ENCODE data around the gene MCRIP2.

The MCRIP2 gene

GRCh38 chr16:679814-680624, 38.4 kb downstream of the MCRIP2 start, which contains the start of gene STUB1:
Gene STUB1, plus strand, starts transcription at chr16:680410. Its CDS starts 116 bp downstream, at chr16:680526.
- H3K4me3 ChIP-seq, result peak within 1 kb of the TSS; percentile 75 to 98 (median 90)
- H3K9me3 ChIP-seq (replicated peaks in 1 of 11), result no peaks in the 10 kb centered on the region
- H3K9ac ChIP-seq, result peak within 1 kb of the TSS; percentile 87 to 96 (median 91)
- H3K27me3 ChIP-seq, result peaks cover 7 to 17% (median 8%) of the 10 kb centered on the region in 11 experiments
- peak within 1 kb of the TSS; percentile 95 to 99 (median 99) for H3K4me2 ChIP-seq
- H3K4me1 ChIP-seq, result peaks cover 39 to 53% (median 47%) of the 10 kb centered on the region in 10 experiments
- TF ChIP-seq Cebpa-rat (IDR thresholded peaks at IDR 0.05), result no peak
- peak within 1 kb of the TSS; percentile 69 to 91 (median 82) for H3K27ac ChIP-seq
- peaks cover 22 to 29% (median 26%) of the 10 kb centered on the region in 11 experiments for H3K36me3 ChIP-seq
- peaks cover 30 to 80% (median 62%) of the 10 kb centered on the region in 11 experiments; a peak in 21 of 22 replicates for H4K20me1 ChIP-seq

- Histone ChIP-seq H3K4me1 (peaks cover 42 to 53% (median 50%) of the 10 kb centered on the region in 10 experiments), H3K36me3 (peaks cover 23 to 34% (median 27%) of the 10 kb centered on the region in 11 experiments), H3K4me3 (peak overlapping the region; percentile 75 to 98 (median 90)), H3K9ac (peak overlapping the region; percentile 87 to 96 (median 91)), H3K27me3 (peaks cover under 1 to 11% (median 2%) of the 10 kb centered on the region in 11 experiments; a peak in 20 of 22 replicates), H3K27ac (peak overlapping the region; percentile 69 to 91 (median 82)), H3K9me3 (replicated peaks in 1 of 11) (no peaks in the 10 kb centered on the region), H3K4me2 (peak overlapping the region; percentile 95 to 99 (median 99)), H4K20me1 (peaks cover 26 to 78% (median 56%) of the 10 kb centered on the region in 11 experiments; a peak in 21 of 22 replicates)
- TF ChIP-seq Cebpa-rat (IDR thresholded peaks at IDR 0.05), result no peak
Measured at GRCh38 chr16:680625-680945, 39.0 kb downstream of the MCRIP2 start.

DNA sequence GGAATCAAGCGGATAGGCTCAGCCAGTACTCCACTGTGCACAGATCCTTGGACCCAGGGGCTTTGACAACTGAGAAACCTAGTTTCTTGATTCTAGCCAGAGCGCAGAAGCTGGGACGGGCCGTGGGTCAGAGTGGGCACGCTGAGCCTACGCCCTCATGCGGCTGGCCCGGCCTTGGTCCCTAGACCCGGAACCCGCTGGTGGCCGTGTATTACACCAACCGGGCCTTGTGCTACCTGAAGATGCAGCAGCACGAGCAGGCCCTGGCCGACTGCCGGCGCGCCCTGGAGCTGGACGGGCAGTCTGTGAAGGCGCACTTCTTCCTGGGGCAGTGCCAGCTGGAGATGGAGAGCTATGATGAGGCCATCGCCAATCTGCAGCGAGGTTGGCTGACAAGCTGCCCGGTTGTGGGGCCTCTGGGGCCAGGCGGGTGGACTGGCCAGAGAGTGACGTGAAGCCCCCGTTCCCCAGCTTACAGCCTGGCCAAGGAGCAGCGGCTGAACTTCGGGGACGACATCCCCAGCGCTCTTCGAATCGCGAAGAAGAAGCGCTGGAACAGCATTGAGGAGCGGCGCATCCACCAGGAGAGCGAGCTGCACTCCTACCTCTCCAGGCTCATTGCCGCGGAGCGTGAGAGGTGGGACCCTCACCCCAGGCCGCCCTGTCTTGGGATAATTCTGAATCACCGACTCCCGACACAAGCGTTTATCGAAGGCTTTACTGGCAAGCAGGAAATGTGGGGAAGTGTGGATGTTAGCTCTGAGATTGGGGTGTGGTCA, 39.5 kb downstream of the MCRIP2 start:
- Histone ChIP-seq H3K27ac (peak overlapping the region; percentile 69 to 91 (median 82); a peak in 21 of 22 replicates), H3K4me3 (peak overlapping the region; percentile 75 to 98 (median 90)), H3K9me3 (replicated peaks in 1 of 11) (no peaks in the 10 kb centered on the region), H3K36me3 (peaks cover 23 to 39% (median 27%) of the 10 kb centered on the region in 11 experiments), H4K20me1 (peaks cover 26 to 74% (median 54%) of the 10 kb centered on the region in 11 experiments; a peak in 21 of 22 replicates), H3K9ac (peak overlapping the region; percentile 87 to 96 (median 91)), H3K4me1 (peaks cover 42 to 57% (median 51%) of the 10 kb centered on the region in 10 experiments), H3K4me2 (peak overlapping the region; percentile 95 to 99 (median 99)), H3K27me3 (peaks cover 0 to 6% (median 0%) of the 10 kb centered on the region in 11 experiments; a peak in 5 of 22 replicates)
- TF ChIP-seq Cebpa-rat (IDR thresholded peaks at IDR 0.05), result no peak

- Histone ChIP-seq H4K20me1 (peaks cover 26 to 70% (median 47%) of the 10 kb centered on the region in 11 experiments; a peak in 21 of 22 replicates), H3K9ac (peak overlapping the region; percentile 87 to 96 (median 91); a peak in 21 of 22 replicates), H3K4me1 (peaks cover 42 to 64% (median 52%) of the 10 kb centered on the region in 10 experiments), H3K4me3 (peak overlapping the region; percentile 75 to 98 (median 90)), H3K27me3 (no peaks in the 10 kb centered on the region; a peak in 2 of 22 replicates), H3K9me3 (replicated peaks in 1 of 11) (no peaks in the 10 kb centered on the region), H3K4me2 (peak overlapping the region; percentile 95 to 99 (median 99)), H3K27ac (peak overlapping the region in 2 of 11 experiments; percentile 82; a peak in 4 of 22 replicates), H3K36me3 (peaks cover 28 to 47% (median 33%) of the 10 kb centered on the region in 11 experiments)
- TF ChIP-seq Cebpa-rat (IDR thresholded peaks at IDR 0.05), result no peak
Measured at GRCh38 chr16:681746-682427, 40.3 kb downstream of the MCRIP2 start.

GRCh38 chr16:682493-683395, 41.1 kb downstream of the MCRIP2 start:
- Histone ChIP-seq H4K20me1 (peaks cover 26 to 68% (median 46%) of the 10 kb centered on the region in 11 experiments; a peak in 21 of 22 replicates), H3K27me3 (no peaks in the 10 kb centered on the region), H3K9me3 (replicated peaks in 1 of 11) (no peaks in the 10 kb centered on the region), H3K4me3 (peak overlapping the region; percentile 64 to 98 (median 81)), H3K27ac (peak overlapping the region in 4 of 11 experiments; percentile 75 to 81 (median 78); a peak in 2 of 22 replicates), H3K9ac (peak overlapping the region; percentile 84 to 96 (median 89); a peak in 21 of 22 replicates), H3K36me3 (peaks cover 33 to 55% (median 41%) of the 10 kb centered on the region in 11 experiments), H3K4me1 (peaks cover 42 to 64% (median 52%) of the 10 kb centered on the region in 10 experiments), H3K4me2 (peak overlapping the region; percentile 95 to 99 (median 99))
- TF ChIP-seq Cebpa-rat (IDR thresholded peaks at IDR 0.05), result no peak

- H3K27ac ChIP-seq, result peak overlapping the region; percentile 58 to 85 (median 78)
- H3K4me3 ChIP-seq, result peak overlapping the region; percentile 64 to 98 (median 80)
- H3K27me3 ChIP-seq, result no peaks in the 10 kb centered on the region
- peak overlapping the region; percentile 84 to 96 (median 87) for H3K9ac ChIP-seq
- TF ChIP-seq Cebpa-rat (IDR thresholded peaks at IDR 0.05), result no peak
- peaks cover 33 to 60% (median 44%) of the 10 kb centered on the region in 11 experiments for H3K36me3 ChIP-seq
- H4K20me1 ChIP-seq, result peaks cover 26 to 65% (median 42%) of the 10 kb centered on the region in 11 experiments; a peak in 21 of 22 replicates
- H3K4me2 ChIP-seq, result peak overlapping the region; percentile 95 to 99 (median 99)
- peaks cover 46 to 71% (median 57%) of the 10 kb centered on the region in 10 experiments for H3K4me1 ChIP-seq
- no peaks in the 10 kb centered on the region for H3K9me3 ChIP-seq (replicated peaks in 1 of 11)
Measured at GRCh38 chr16:683396-684070, 41.9 kb downstream of the MCRIP2 start.
